Mammary epithelial cell (primary cell): Measurements from ENCODE around the gene TRPV6.

Experiments used
- CTCF ChIP-seq, 2 donors: IDR thresholded peaks in 1 of 2; conservative IDR thresholded peaks in 1 of 2; 2 replicates each; pipeline ENCODE4 v1.5.1; 2011 to 2012; ENCODE audit warnings: inconsistent platforms in 2 of 2, low read length in 2 of 2, mild to moderate bottlenecking in 2 of 2, control low read depth in 1 of 2, low read depth in 1 of 2; ENCODE audit not compliant: insufficient read depth in 1 of 2; ENCODE audit errors: extremely low read depth in 1 of 2
- EZH2 ChIP-seq: IDR thresholded peaks from 2 replicates; pipeline ENCODE4 v1.6.1; 2012; ENCODE audit warnings: low read length, inconsistent platforms, borderline replicate concordance

GRCh38 chr7:142890874-142891485 is 5.4 kb upstream of the TRPV6 start:
- no peak for TF ChIP-seq CTCF (conservative IDR thresholded peaks at IDR 0.05 in 1 of 2, IDR thresholded peaks at IDR 0.05 in 1 of 2; ENCODE audit: extremely low read depth in 1 of 2, insufficient read depth in 1 of 2, low read depth in 1 of 2, low read length in 2 of 2)
- no peak for TF ChIP-seq EZH2
